Measurements from ENCODE around the gene ZNF512. TPM values are rescaled to one million over a fixed set of nuclear protein-coding genes. Genes with fewer than 3 reads are reported as not detected.
"Not testable (repeated sequence)": the region's sequence is repeated elsewhere in the genome, so short reads cannot be mapped to it uniquely, and the experiment has no call there.

The ZNF512 gene
- total RNA-seq, 1 donor from 2014 or later = 16.1 TPM

- intact Hi-C loops (cut with micrococcal nuclease) = no loop called here
Measured at GRCh38 chr2:27622921-27623384, 40.1 kb downstream of the ZNF512 start.

GRCh38 chr2:27624943-27625342 is 42.1 kb downstream of the ZNF512 start:
- intact Hi-C loops (cut with micrococcal nuclease) = no loop called here
- Histone ChIP-seq H3K4me1 (peaks cover 39% of the 10 kb centered on the region), H3K9me3 (replicated peaks) (no peaks in the 10 kb centered on the region), H3K27me3 (ENCODE audit: low read depth) (no peaks in the 10 kb centered on the region), H3K4me3 (no peak overlapping the region), H3K36me3 (peaks cover 46% of the 10 kb centered on the region), H3K27ac (replicated peaks) (no peak overlapping the region)
- DNase-seq = no peak
- no peak for TF ChIP-seq CTCF (IDR thresholded peaks at IDR 0.05; ENCODE audit: borderline replicate concordance)

More at GRCh38 chr2:27622921-27623384, 40.1 kb downstream of the ZNF512 start:
- Histone ChIP-seq H3K27me3 (ENCODE audit: low read depth) (no peaks in the 10 kb centered on the region), H3K27ac (replicated peaks) (no peak overlapping the region), H3K4me3 (no peak overlapping the region), H3K36me3 (peaks cover 66% of the 10 kb centered on the region), H3K4me1 (peaks cover 19% of the 10 kb centered on the region), H3K9me3 (replicated peaks) (no peaks in the 10 kb centered on the region)
- no peak for DNase-seq
- no peak for TF ChIP-seq CTCF (IDR thresholded peaks at IDR 0.05; ENCODE audit: borderline replicate concordance)

GRCh38 chr2:27626323-27626722 is 43.5 kb downstream of the ZNF512 start:
- peak overlapping the region; percentile 82 for H3K27ac ChIP-seq (replicated peaks)

GRCh38 chr2:27626921-27627320 is 44.1 kb downstream of the ZNF512 start:
- H3K27me3 ChIP-seq (ENCODE audit: low read depth); intact Hi-C loops (cut with micrococcal nuclease); DNase-seq; H3K9me3 ChIP-seq (replicated peaks); H3K4me3 ChIP-seq: not testable (repeated sequence)
- H3K27ac ChIP-seq (replicated peaks) = peak overlapping the region; percentile 82
- H3K4me1 ChIP-seq = peaks cover 44% of the 10 kb centered on the region
- H3K36me3 ChIP-seq = peaks cover 40% of the 10 kb centered on the region

More at GRCh38 chr2:27626323-27626722, 43.5 kb downstream of the ZNF512 start:
- intact Hi-C loops (cut with micrococcal nuclease); H3K4me3 ChIP-seq; H3K27me3 ChIP-seq (ENCODE audit: low read depth); H3K9me3 ChIP-seq (replicated peaks); DNase-seq: not testable (repeated sequence)
- H3K4me1 ChIP-seq = peaks cover 44% of the 10 kb centered on the region
- peaks cover 40% of the 10 kb centered on the region for H3K36me3 ChIP-seq

GRCh38 chr2:27627963-27628766 is 45.3 kb downstream of the ZNF512 start:
- Histone ChIP-seq H3K4me3 (peak overlapping the region; percentile 85), H3K27me3 (ENCODE audit: low read depth) (no peaks in the 10 kb centered on the region), H3K9me3 (replicated peaks) (no peaks in the 10 kb centered on the region), H3K36me3 (peaks cover 40% of the 10 kb centered on the region), H3K27ac (replicated peaks) (peak overlapping the region; percentile 82), H3K4me1 (peaks cover 44% of the 10 kb centered on the region)
- intact Hi-C loops (cut with micrococcal nuclease) = no loop called here
- no peak for TF ChIP-seq CTCF (IDR thresholded peaks at IDR 0.05; ENCODE audit: borderline replicate concordance)
- no peak for DNase-seq

- intact Hi-C loops (cut with micrococcal nuclease) = no loop called here
- Histone ChIP-seq H3K4me1 (peaks cover 44% of the 10 kb centered on the region), H3K4me3 (peak within 1 kb of the TSS; percentile 85), H3K36me3 (peaks cover 40% of the 10 kb centered on the region), H3K27ac (replicated peaks) (peak within 1 kb of the TSS; percentile 82), H3K27me3 (ENCODE audit: low read depth) (no peaks in the 10 kb centered on the region), H3K9me3 (replicated peaks) (no peaks in the 10 kb centered on the region)
- DNase-seq = peak; percentile 83
- TF ChIP-seq CTCF (IDR thresholded peaks at IDR 0.05; ENCODE audit: borderline replicate concordance) = no peak
Measured at GRCh38 chr2:27628767-27629709, 46.2 kb downstream of the ZNF512 start, which contains the start of the genes CCDC121 and GPN1. Gene CCDC121 (minus strand): TSS chr2:27629012. CDS start chr2:27627799, 1,213 bp downstream. Gene GPN1 (plus strand): TSS chr2:27629050. CDS start chr2:27629059, 9 bp downstream.

GRCh38 chr2:27630257-27630656 is 47.4 kb downstream of the ZNF512 start:
- H3K27me3 ChIP-seq (ENCODE audit: low read depth); intact Hi-C loops (cut with micrococcal nuclease); H3K27ac ChIP-seq (replicated peaks); DNase-seq; H3K9me3 ChIP-seq (replicated peaks): not testable (repeated sequence)
- Histone ChIP-seq H3K36me3 (peaks cover 47% of the 10 kb centered on the region), H3K4me3 (peak overlapping the region; percentile 85), H3K4me1 (peaks cover 44% of the 10 kb centered on the region)
